SK-N-SH (cell line): ENCODE measurements around the gene ERN1.

Experiments
- CTCF ChIP-seq: fragments of 200-600 bp; sonication (generic); IDR thresholded peaks from 2 replicates; pipeline ENCODE4 v1.6.1; 2017; ENCODE audit warnings: antibody characterized with exemption, mild to moderate bottlenecking, moderate library complexity
- GABPA ChIP-seq: IDR thresholded peaks from 2 replicates; pipeline ENCODE4 v1.4.0; 2012; ENCODE audit warnings: low read depth, mild to moderate bottlenecking
- JUND ChIP-seq: IDR thresholded peaks from 2 replicates; pipeline ENCODE4 v1.4.0; 2012
- PBX3 ChIP-seq: IDR thresholded peaks from 2 replicates; pipeline ENCODE4; 2012
- RAD21 ChIP-seq: IDR thresholded peaks from 2 replicates; pipeline ENCODE4 v1.6.1; 2012; ENCODE audit warnings: mild to moderate bottlenecking, low read length
- REST ChIP-seq: IDR thresholded peaks from 2 replicates; pipeline ENCODE4 v1.6.1; 2012; ENCODE audit warnings: mild to moderate bottlenecking, low read depth, low read length, moderate library complexity
- RFX5 ChIP-seq: IDR thresholded peaks from 2 replicates; pipeline ENCODE4 v1.6.1; 2012; ENCODE audit warnings: mild to moderate bottlenecking, improper control_type of control experiment, low read length
- RXRA ChIP-seq: IDR thresholded peaks from 2 replicates; pipeline ENCODE4 v1.4.0; 2012; ENCODE audit warnings: low read depth, mild to moderate bottlenecking, borderline replicate concordance
- YY1 ChIP-seq: IDR thresholded peaks from 2 replicates; pipeline ENCODE4 v1.4.0; 2012; ENCODE audit warnings: low read depth, mild to moderate bottlenecking
- TF ChIP-seq, protein P1 (sequence below): IDR thresholded peaks from 2 replicates; pipeline ENCODE4 v1.4.0; 2012; ENCODE audit warnings: low read depth, borderline replicate concordance

GRCh38 chr17:64054304-64054703 is 75.6 kb downstream of the ERN1 start:
- TF ChIP-seq GABPA (no peak), RXRA (no peak), CTCF (no peak), REST (no peak), JUND (no peak), YY1 (no peak), RAD21 (no peak), PBX3 (no peak), RFX5 (no peak)
- TF ChIP-seq, protein P1, sequence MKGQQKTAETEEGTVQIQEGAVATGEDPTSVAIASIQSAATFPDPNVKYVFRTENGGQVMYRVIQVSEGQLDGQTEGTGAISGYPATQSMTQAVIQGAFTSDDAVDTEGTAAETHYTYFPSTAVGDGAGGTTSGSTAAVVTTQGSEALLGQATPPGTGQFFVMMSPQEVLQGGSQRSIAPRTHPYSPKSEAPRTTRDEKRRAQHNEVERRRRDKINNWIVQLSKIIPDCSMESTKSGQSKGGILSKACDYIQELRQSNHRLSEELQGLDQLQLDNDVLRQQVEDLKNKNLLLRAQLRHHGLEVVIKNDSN = no peak
